Trophoblast cell (in vitro differentiated cells and primary cell): ENCODE data around the gene ROBO4. TPM values are rescaled to one million over a fixed set of nuclear protein-coding genes. Genes with fewer than 3 reads are reported as not detected.
A peak's percentile ranks its signal among the peaks of the same experiment; 100 is the strongest.

Experiments used
- DNase-seq, 2 donors: peaks; one replicate each; pipeline ENCODE4 v3.0.0-alpha.2; 2016
- H2AFZ ChIP-seq: 2 replicates; pipeline ENCODE4 v1.6.1; 2013; ENCODE audit warnings: low read length, moderate library complexity, mild to moderate bottlenecking; ENCODE audit not compliant: insufficient read depth, poor library complexity
- H2AK5ac ChIP-seq: 2 replicates; pipeline ENCODE4 v1.6.1; 2013; ENCODE audit warnings: mild to moderate bottlenecking, low read length
- H2BK120ac ChIP-seq: 2 replicates; pipeline ENCODE4 v1.6.1; 2013; ENCODE audit warnings: low read length, mild to moderate bottlenecking, moderate library complexity; ENCODE audit not compliant: insufficient read depth, poor library complexity
- H2BK12ac ChIP-seq: 2 replicates; pipeline ENCODE4 v1.6.1; 2013; ENCODE audit warnings: mild to moderate bottlenecking, low read length, moderate library complexity
- H2BK5ac ChIP-seq: 2 replicates; pipeline ENCODE4 v1.6.1; 2013; ENCODE audit warnings: low read length, low read depth, moderate library complexity, mild to moderate bottlenecking; ENCODE audit not compliant: poor library complexity
- H3K14ac ChIP-seq: 2 replicates; pipeline ENCODE4 v1.6.1; 2013; ENCODE audit warnings: mild to moderate bottlenecking, low read length
- H3K18ac ChIP-seq: 2 replicates; pipeline ENCODE4 v1.6.1; 2013; ENCODE audit warnings: mild to moderate bottlenecking, low read length
- H3K23ac ChIP-seq: 2 replicates; pipeline ENCODE4 v1.6.1; 2013; ENCODE audit warnings: low read length
- H3K27ac ChIP-seq: 2 replicates; pipeline ENCODE4 v1.5.1; 2013; ENCODE audit warnings: low read depth, mild to moderate bottlenecking, inconsistent platforms, low read length, moderate library complexity
- H3K27me3 ChIP-seq: 2 replicates; pipeline ENCODE4 v1.6.1; 2013; ENCODE audit warnings: inconsistent platforms, mild to moderate bottlenecking, low read length, moderate library complexity; ENCODE audit not compliant: insufficient read depth
- H3K36me3 ChIP-seq, 2 experiments: 1 replicate in 1 of 2; 2 replicates in 1 of 2; pipeline ENCODE4 v1.6.1; 2013; ENCODE audit warnings: low read length in 2 of 2, mild to moderate bottlenecking in 2 of 2, moderate library complexity in 1 of 2; ENCODE audit not compliant: insufficient read depth in 2 of 2, control insufficient read depth in 1 of 2
- H3K4ac ChIP-seq: 2 replicates; pipeline ENCODE4 v1.6.1; 2013; ENCODE audit warnings: low read depth, mild to moderate bottlenecking, low read length, moderate library complexity
- H3K4me1 ChIP-seq, 2 experiments: 1 replicate in 1 of 2; 2 replicates in 1 of 2; pipeline ENCODE4 v1.6.1; 2013; ENCODE audit warnings: low read length in 2 of 2, mild to moderate bottlenecking in 2 of 2, moderate library complexity in 1 of 2; ENCODE audit not compliant: insufficient read depth in 2 of 2, control insufficient read depth in 1 of 2
- H3K4me2 ChIP-seq: 2 replicates; pipeline ENCODE4 v1.6.1; 2013; ENCODE audit warnings: inconsistent platforms, mild to moderate bottlenecking, low read length, moderate library complexity
- H3K4me3 ChIP-seq: 2 replicates; pipeline ENCODE4 v1.5.1; 2013; ENCODE audit warnings: mild to moderate bottlenecking, low read depth, low read length, inconsistent platforms
- H3K79me1 ChIP-seq: one replicate; pipeline ENCODE4 v1.6.1; 2013; ENCODE audit warnings: low read length
- H3K79me2 ChIP-seq: 2 replicates; pipeline ENCODE4 v1.6.1; 2013; ENCODE audit warnings: low read length, mild to moderate bottlenecking; ENCODE audit not compliant: control insufficient read depth, insufficient read depth, poor library complexity
- H3K9ac ChIP-seq: 2 replicates; pipeline ENCODE4 v1.6.1; 2013; ENCODE audit warnings: mild to moderate bottlenecking, low read length
- H3K9me3 ChIP-seq: 2 replicates; pipeline ENCODE4 v1.6.1; 2013; ENCODE audit warnings: low read depth, mild to moderate bottlenecking, control low read depth, inconsistent platforms, low read length; ENCODE audit not compliant: insufficient read depth
- H4K12ac ChIP-seq: 2 replicates; pipeline ENCODE4 v1.6.1; 2013; ENCODE audit warnings: low read depth, mild to moderate bottlenecking, low read length, moderate library complexity
- H4K8ac ChIP-seq: 2 replicates; pipeline ENCODE4 v1.6.1; 2013; ENCODE audit warnings: low read depth, mild to moderate bottlenecking, low read length, moderate library complexity
- H4K91ac ChIP-seq: one replicate; pipeline ENCODE4 v1.6.1; 2013; ENCODE audit warnings: low read depth, mild to moderate bottlenecking, low read length, moderate library complexity
- WGBS: extraction: QIAGEN DNeasy Blood & Tissue Kit; methylation state at CpG from one replicate; pipeline ENCODE4 v1.1.7; 2013; ENCODE audit warnings: missing lambda C conversion rate; ENCODE audit not compliant: insufficient read length, insufficient coverage; ENCODE audit errors: extremely low coverage; 5-methylcytosine and 5-hydroxymethylcytosine counted together
- polyA plus RNA-seq: library from polyadenylated mRNA; stranded (reverse); fragments of 200-250 nt; gene quantifications from 2 replicates; pipeline ENCODE4 v1.2.3, GENCODE V29; 2013

Gene ROBO4
- polyA plus RNA-seq: 0.03 and 0.06 TPM in 2 replicates

GRCh38 chr11:124897674-124898262, at the start of gene ROBO4:
Gene ROBO4, minus strand, starts transcription at chr11:124897865. Its CDS starts 70 bp downstream, at chr11:124897795.
- no CpG with 5 or more reads among the region's 12 CpGs for WGBS
- Histone ChIP-seq H2BK120ac (peak within 1 kb of the TSS; percentile 15), H2BK12ac (peak within 1 kb of the TSS; percentile 42), H2BK5ac (no peak within 1 kb of the TSS), H3K4ac (no peak within 1 kb of the TSS), H2AK5ac (no peak within 1 kb of the TSS), H3K27ac (no peak within 1 kb of the TSS), H4K91ac (peak within 1 kb of the TSS; percentile 54), H2AFZ (no peak within 1 kb of the TSS), H3K4me2 (no peak within 1 kb of the TSS), H3K14ac (peak within 1 kb of the TSS; percentile 25), H3K79me1 (peaks cover 3% of the 10 kb centered on the region), H3K79me2 (no peaks in the 10 kb centered on the region), H3K9ac (no peak within 1 kb of the TSS), H4K8ac (peak within 1 kb of the TSS; percentile 34), H3K4me1 (peaks cover 22 to 27% of the 10 kb centered on the region in 2 experiments), H3K23ac (no peak within 1 kb of the TSS), H3K9me3 (peaks cover 2% of the 10 kb centered on the region), H3K27me3 (no peaks in the 10 kb centered on the region), H3K18ac (no peak within 1 kb of the TSS), H4K12ac (no peak within 1 kb of the TSS), H3K4me3 (no peak within 1 kb of the TSS), H3K36me3 (no peaks in the 10 kb centered on the region)
- DNase-seq: no peak

- H3K79me1 ChIP-seq: no peaks in the 10 kb centered on the region
- H3K23ac ChIP-seq: no peak overlapping the region
- H2AK5ac ChIP-seq: no peak overlapping the region
- H2BK120ac ChIP-seq: no peak overlapping the region
- no peak overlapping the region for H2BK12ac ChIP-seq
- H4K91ac ChIP-seq: no peak overlapping the region
- peak in 1 of 2 donors; percentile 3 for DNase-seq
- no CpG with 5 or more reads among the region's 2 CpGs for WGBS
- no peaks in the 10 kb centered on the region for H3K36me3 ChIP-seq
- H2BK5ac ChIP-seq: no peak overlapping the region
- no peaks in the 10 kb centered on the region for H3K27me3 ChIP-seq
- no peak overlapping the region for H3K9ac ChIP-seq
- H4K8ac ChIP-seq: no peak overlapping the region
- H4K12ac ChIP-seq: no peak overlapping the region
- H2AFZ ChIP-seq: no peak overlapping the region
- H3K14ac ChIP-seq: no peak overlapping the region
- H3K9me3 ChIP-seq: no peaks in the 10 kb centered on the region
- no peak overlapping the region for H3K4me2 ChIP-seq
- H3K4me1 ChIP-seq: peaks cover 0 to 3% of the 10 kb centered on the region in 2 experiments
- no peak overlapping the region for H3K4ac ChIP-seq
- H3K18ac ChIP-seq: no peak overlapping the region
- no peak overlapping the region for H3K27ac ChIP-seq
- no peaks in the 10 kb centered on the region for H3K79me2 ChIP-seq
- H3K4me3 ChIP-seq: no peak overlapping the region
Observed at GRCh38 chr11:124946735-124947141, 49.1 kb upstream of the ROBO4 start.

- Histone ChIP-seq H3K27ac (no peak overlapping the region), H2BK5ac (no peak overlapping the region), H3K79me1 (no peaks in the 10 kb centered on the region), H3K18ac (no peak overlapping the region), H4K91ac (no peak overlapping the region), H3K27me3 (no peaks in the 10 kb centered on the region), H2AK5ac (no peak overlapping the region), H3K4me2 (no peak overlapping the region), H3K4me1 (peaks cover 0 to 3% of the 10 kb centered on the region in 2 experiments), H4K8ac (no peak overlapping the region), H3K9ac (no peak overlapping the region), H3K4ac (no peak overlapping the region), H2BK12ac (no peak overlapping the region), H3K79me2 (no peaks in the 10 kb centered on the region), H3K14ac (no peak overlapping the region), H2AFZ (no peak overlapping the region), H2BK120ac (no peak overlapping the region), H3K4me3 (no peak overlapping the region), H3K9me3 (no peaks in the 10 kb centered on the region), H3K23ac (no peak overlapping the region), H4K12ac (no peak overlapping the region), H3K36me3 (no peaks in the 10 kb centered on the region)
- DNase-seq: no peak
- no CpG with 5 or more reads among the region's 6 CpGs for WGBS
Observed at GRCh38 chr11:124945826-124946225, 48.2 kb upstream of the ROBO4 start.

GRCh38 chr11:124944565-124944964, 46.9 kb upstream of the ROBO4 start:
- WGBS: no CpG with 5 or more reads among the region's 3 CpGs
- no peak overlapping the region for H2AK5ac ChIP-seq
- H2BK120ac ChIP-seq: no peak overlapping the region

More at GRCh38 chr11:124944565-124944964, 46.9 kb upstream of the ROBO4 start:
- Histone ChIP-seq H4K91ac (no peak overlapping the region), H3K18ac (no peak overlapping the region), H3K36me3 (no peaks in the 10 kb centered on the region), H3K4me3 (no peak overlapping the region), H3K9me3 (no peaks in the 10 kb centered on the region), H3K4me2 (no peak overlapping the region), H2BK12ac (no peak overlapping the region), H3K4me1 (peaks cover 0 to 3% of the 10 kb centered on the region in 2 experiments), H3K14ac (no peak overlapping the region), H3K4ac (no peak overlapping the region), H3K79me1 (no peaks in the 10 kb centered on the region), H2AFZ (no peak overlapping the region), H4K12ac (no peak overlapping the region), H3K9ac (no peak overlapping the region), H3K27ac (no peak overlapping the region), H3K23ac (no peak overlapping the region), H4K8ac (no peak overlapping the region), H2BK5ac (no peak overlapping the region), H3K27me3 (no peaks in the 10 kb centered on the region), H3K79me2 (no peaks in the 10 kb centered on the region)
- no peak for DNase-seq
